GM12865 (cell line): ENCODE measurements around the gene MDM1.

Experiments used
- DNase-seq: peaks from one replicate; pipeline ENCODE4 v3.0.0; 2010; ENCODE audit warnings: low read depth
- H3K4me3 ChIP-seq: 2 replicates; pipeline ENCODE4 v1.5.1; 2011; ENCODE audit warnings: mild to moderate bottlenecking, low read depth, low read length, control low read depth
- CTCF ChIP-seq: IDR thresholded peaks from 2 replicates; pipeline ENCODE4 v1.5.1; 2011; ENCODE audit warnings: low read length, control low read depth, low read depth, inconsistent platforms; ENCODE audit not compliant: insufficient read depth; ENCODE audit errors: missing control alignments

MDM1 gene

GRCh38 chr12:68324531-68324930, 7.6 kb downstream of the MDM1 start:
- no peak for TF ChIP-seq CTCF
- no peak for DNase-seq
- H3K4me3 ChIP-seq, result no peak overlapping the region

GRCh38 chr12:68321140-68321539, 11.0 kb downstream of the MDM1 start:
- no peak for TF ChIP-seq CTCF
- no peak overlapping the region for H3K4me3 ChIP-seq
- DNase-seq, result no peak

- H3K4me3 ChIP-seq, result no peak overlapping the region
- no peak for TF ChIP-seq CTCF
- no peak for DNase-seq
Measured at GRCh38 chr12:68319988-68320623, 12.1 kb downstream of the MDM1 start.

- peak; percentile 68 for DNase-seq
- TF ChIP-seq CTCF, result peak; percentile 39
- H3K4me3 ChIP-seq, result no peak overlapping the region
Measured at GRCh38 chr12:68317047-68317667, 15.0 kb downstream of the MDM1 start.

GRCh38 chr12:68310370-68310769, 21.8 kb downstream of the MDM1 start:
- no peak for DNase-seq
- H3K4me3 ChIP-seq, result no peak overlapping the region
- TF ChIP-seq CTCF, result no peak

GRCh38 chr12:68306564-68306963, 25.6 kb downstream of the MDM1 start:
- no peak for TF ChIP-seq CTCF
- H3K4me3 ChIP-seq, result no peak overlapping the region
- peak; percentile 41 for DNase-seq

- no peak overlapping the region for H3K4me3 ChIP-seq
- TF ChIP-seq CTCF, result no peak
- DNase-seq, result peak; percentile 36
Measured at GRCh38 chr12:68305278-68305677, 26.9 kb downstream of the MDM1 start.
